Endothelial cell of coronary artery (primary cell): ENCODE results near the gene MS4A2. TPM values are rescaled to one million over a fixed set of nuclear protein-coding genes. Genes with fewer than 3 reads are reported as not detected.

Experiments
- total RNA-seq: library from RNA; depleted of rRNA; stranded (reverse); fragments of >200 nt; gene quantifications from 2 replicates; pipeline ENCODE4 v1.2.3, GENCODE V29; 2014

The MS4A2 gene
- total RNA-seq = not detected in 2 replicates

GRCh38 chr11:60088364-60088763 is at the start of gene MS4A2:
Gene MS4A2 (plus strand): TSS chr11:60088664. CDS start chr11:60088766, 102 bp downstream.

GRCh38 chr11:60040109-60040508 is 48.4 kb upstream of the MS4A2 start, which contains the start of gene OOSP2:
Gene OOSP2 (plus strand): TSS chr11:60040409. CDS start chr11:60040460, 51 bp downstream.

DNA sequence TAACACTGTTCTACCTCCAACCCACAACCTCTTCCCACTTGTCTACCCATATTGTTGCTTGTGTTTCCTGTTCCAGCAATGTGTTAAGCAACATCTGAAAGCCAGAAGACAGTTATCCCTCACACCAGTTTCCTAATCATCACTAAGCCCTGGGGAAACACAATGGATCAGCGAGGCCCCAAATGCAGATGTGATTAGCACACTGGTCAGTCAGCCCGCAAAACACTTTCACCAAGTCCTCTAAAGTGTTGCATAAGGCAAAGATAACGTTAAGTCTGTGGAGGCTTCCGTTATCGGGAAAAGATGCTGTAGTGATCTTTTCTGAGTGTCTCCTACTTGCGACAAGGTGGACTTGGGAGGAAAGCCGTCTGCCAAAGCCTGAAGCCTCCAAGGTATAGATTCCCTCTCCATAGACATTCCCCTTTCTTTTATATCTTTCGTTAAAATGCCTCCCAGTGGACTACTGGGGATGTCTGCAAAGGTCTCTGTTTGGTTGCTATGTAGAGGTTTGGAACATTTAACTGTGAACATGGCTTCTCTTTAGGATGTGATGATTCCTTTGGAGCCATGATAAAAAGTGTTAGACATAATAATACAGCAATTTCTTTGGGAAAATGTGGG is 32.0 kb upstream of the MS4A2 start, which contains the start of gene MS4A3:
Gene MS4A3, plus strand, starts transcription at position 317 of the 621 bp plus-strand sequence. CDS start 4,496 bp downstream, outside the sequence.

Other genes with a start within 250 kb of the MS4A2 start
- not detected in 2 replicates for gene CBLIF, start 243.2 kb upstream of the MS4A2 start, total RNA-seq
- not detected in 2 replicates for gene TCN1, start 222.2 kb upstream of the MS4A2 start, total RNA-seq
- gene OOSP3, start 209.9 kb upstream of the MS4A2 start, total RNA-seq = not detected in 2 replicates
- gene OOSP1, start 150.2 kb upstream of the MS4A2 start, total RNA-seq = not detected in 2 replicates
- gene OOSP4A, start 124.6 kb upstream of the MS4A2 start, total RNA-seq = not detected in 2 replicates
- gene OOSP4B, start 71.5 kb upstream of the MS4A2 start, total RNA-seq = not detected in 2 replicates
- gene OOSP2, start 48.3 kb upstream of the MS4A2 start, total RNA-seq = not detected in 2 replicates
- gene MS4A3, start 32.0 kb upstream of the MS4A2 start, total RNA-seq = not detected in 2 replicates
- gene MS4A6A, start 94.4 kb downstream of the MS4A2 start, total RNA-seq = 0.81 and 3.8 TPM in 2 replicates
- gene MS4A4E, start 154.5 kb downstream of the MS4A2 start, total RNA-seq = not detected in 2 replicates
- not detected in 2 replicates for gene MS4A4A, start 192.0 kb downstream of the MS4A2 start, total RNA-seq
- gene MS4A6E, start 238.6 kb downstream of the MS4A2 start, total RNA-seq = not detected in 2 replicates